ENCODE data around the gene ST6GALNAC4.

Gene ST6GALNAC4

DNA sequence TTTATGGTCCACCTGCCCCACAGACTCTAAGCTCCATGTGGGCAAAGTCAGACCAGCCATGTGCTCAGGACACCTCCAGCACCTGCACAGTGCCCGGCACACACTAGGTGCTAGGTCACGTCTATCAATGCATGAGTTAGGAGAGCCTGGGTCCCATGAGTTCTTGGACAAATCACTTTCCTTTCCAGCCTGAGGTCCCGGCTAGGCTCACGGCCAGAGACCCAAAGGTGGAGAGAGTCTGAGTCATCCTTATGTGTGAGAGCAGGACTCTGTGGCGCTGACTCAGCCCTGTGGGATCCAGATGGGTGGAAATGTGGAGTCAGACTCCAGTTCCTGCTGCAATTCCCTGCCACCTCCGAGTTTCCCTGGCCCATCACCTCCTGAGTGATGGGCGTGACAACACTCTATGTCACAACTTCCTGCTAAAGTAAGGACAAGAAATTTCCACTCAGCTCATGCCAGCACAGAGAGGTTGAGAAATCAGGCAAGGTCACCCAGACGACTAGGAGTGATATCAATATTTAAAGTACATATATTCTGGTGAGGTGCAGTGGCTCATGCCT is 2.5 kb upstream of the ST6GALNAC4 start (continued):
- TF ChIP-seq ZNF585B (tag by site-specific recombination; IDR thresholded peaks at IDR 0.05) (no peak), ZNF623 (tag by site-specific recombination; IDR thresholded peaks at IDR 0.05) (no peak), TRIM28 (IDR thresholded peaks at IDR 0.05; ENCODE audit: borderline replicate concordance, low read length) (no peak), ZNF416 (tag by site-specific recombination; IDR thresholded peaks at IDR 0.05) (no peak), ZNF214 (tag by site-specific recombination; IDR thresholded peaks at IDR 0.05; ENCODE audit: borderline replicate concordance) (no peak), IKZF3 (tag by site-specific recombination; IDR thresholded peaks at IDR 0.05) (no peak), REST (tag by site-specific recombination; IDR thresholded peaks at IDR 0.05) (no peak), ZNF19 (tag by site-specific recombination; IDR thresholded peaks at IDR 0.05; ENCODE audit: low read depth) (no peak), ZFHX2 (tag by site-specific recombination; conservative IDR thresholded peaks at IDR 0.05) (peak; percentile 30; the same call in 1 of the 2 replicates), ZNF398 (tag by site-specific recombination; IDR thresholded peaks at IDR 0.05) (no peak), ZNF112 (tag by site-specific recombination; IDR thresholded peaks at IDR 0.05) (no peak), ZNF660 (tag by site-specific recombination; IDR thresholded peaks at IDR 0.05) (peak; percentile 68; the same call in 1 of the 2 replicates), ZNF626 (tag by site-specific recombination; IDR thresholded peaks at IDR 0.05) (no peak), SALL2 (tag by site-specific recombination; IDR thresholded peaks at IDR 0.05; ENCODE audit: borderline replicate concordance) (no peak), ZNF24 (tag by site-specific recombination; IDR thresholded peaks at IDR 0.05) (no peak), ZNF560 (tag by site-specific recombination; IDR thresholded peaks at IDR 0.05; ENCODE audit: borderline replicate concordance) (no peak), ZNF776 (tag by site-specific recombination; IDR thresholded peaks at IDR 0.05; ENCODE audit: borderline replicate concordance) (no peak), ZNF354C (tag by site-specific recombination; IDR thresholded peaks at IDR 0.05; ENCODE audit: borderline replicate concordance, low read depth) (no peak), ZNF423 (tag by site-specific recombination; IDR thresholded peaks at IDR 0.05) (no peak), ZNF155 (tag by site-specific recombination; IDR thresholded peaks at IDR 0.05) (no peak), ZBTB7A (tag by site-specific recombination; IDR thresholded peaks at IDR 0.05; ENCODE audit: low read depth) (no peak), ZSCAN16 (tag by site-specific recombination; IDR thresholded peaks at IDR 0.05) (no peak)
- TF ChIP-seq, protein P1, sequence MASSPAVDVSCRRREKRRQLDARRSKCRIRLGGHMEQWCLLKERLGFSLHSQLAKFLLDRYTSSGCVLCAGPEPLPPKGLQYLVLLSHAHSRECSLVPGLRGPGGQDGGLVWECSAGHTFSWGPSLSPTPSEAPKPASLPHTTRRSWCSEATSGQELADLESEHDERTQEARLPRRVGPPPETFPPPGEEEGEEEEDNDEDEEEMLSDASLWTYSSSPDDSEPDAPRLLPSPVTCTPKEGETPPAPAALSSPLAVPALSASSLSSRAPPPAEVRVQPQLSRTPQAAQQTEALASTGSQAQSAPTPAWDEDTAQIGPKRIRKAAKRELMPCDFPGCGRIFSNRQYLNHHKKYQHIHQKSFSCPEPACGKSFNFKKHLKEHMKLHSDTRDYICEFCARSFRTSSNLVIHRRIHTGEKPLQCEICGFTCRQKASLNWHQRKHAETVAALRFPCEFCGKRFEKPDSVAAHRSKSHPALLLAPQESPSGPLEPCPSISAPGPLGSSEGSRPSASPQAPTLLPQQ (tag by site-specific recombination; IDR thresholded peaks at IDR 0.05), result peak; percentile 53
- TF ChIP-seq, protein P2, sequence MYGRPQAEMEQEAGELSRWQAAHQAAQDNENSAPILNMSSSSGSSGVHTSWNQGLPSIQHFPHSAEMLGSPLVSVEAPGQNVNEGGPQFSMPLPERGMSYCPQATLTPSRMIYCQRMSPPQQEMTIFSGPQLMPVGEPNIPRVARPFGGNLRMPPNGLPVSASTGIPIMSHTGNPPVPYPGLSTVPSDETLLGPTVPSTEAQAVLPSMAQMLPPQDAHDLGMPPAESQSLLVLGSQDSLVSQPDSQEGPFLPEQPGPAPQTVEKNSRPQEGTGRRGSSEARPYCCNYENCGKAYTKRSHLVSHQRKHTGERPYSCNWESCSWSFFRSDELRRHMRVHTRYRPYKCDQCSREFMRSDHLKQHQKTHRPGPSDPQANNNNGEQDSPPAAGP (tag by site-specific recombination; IDR thresholded peaks at IDR 0.05), result peak; percentile 64; the same call in 1 of the 2 replicates
- TF ChIP-seq, protein P3, sequence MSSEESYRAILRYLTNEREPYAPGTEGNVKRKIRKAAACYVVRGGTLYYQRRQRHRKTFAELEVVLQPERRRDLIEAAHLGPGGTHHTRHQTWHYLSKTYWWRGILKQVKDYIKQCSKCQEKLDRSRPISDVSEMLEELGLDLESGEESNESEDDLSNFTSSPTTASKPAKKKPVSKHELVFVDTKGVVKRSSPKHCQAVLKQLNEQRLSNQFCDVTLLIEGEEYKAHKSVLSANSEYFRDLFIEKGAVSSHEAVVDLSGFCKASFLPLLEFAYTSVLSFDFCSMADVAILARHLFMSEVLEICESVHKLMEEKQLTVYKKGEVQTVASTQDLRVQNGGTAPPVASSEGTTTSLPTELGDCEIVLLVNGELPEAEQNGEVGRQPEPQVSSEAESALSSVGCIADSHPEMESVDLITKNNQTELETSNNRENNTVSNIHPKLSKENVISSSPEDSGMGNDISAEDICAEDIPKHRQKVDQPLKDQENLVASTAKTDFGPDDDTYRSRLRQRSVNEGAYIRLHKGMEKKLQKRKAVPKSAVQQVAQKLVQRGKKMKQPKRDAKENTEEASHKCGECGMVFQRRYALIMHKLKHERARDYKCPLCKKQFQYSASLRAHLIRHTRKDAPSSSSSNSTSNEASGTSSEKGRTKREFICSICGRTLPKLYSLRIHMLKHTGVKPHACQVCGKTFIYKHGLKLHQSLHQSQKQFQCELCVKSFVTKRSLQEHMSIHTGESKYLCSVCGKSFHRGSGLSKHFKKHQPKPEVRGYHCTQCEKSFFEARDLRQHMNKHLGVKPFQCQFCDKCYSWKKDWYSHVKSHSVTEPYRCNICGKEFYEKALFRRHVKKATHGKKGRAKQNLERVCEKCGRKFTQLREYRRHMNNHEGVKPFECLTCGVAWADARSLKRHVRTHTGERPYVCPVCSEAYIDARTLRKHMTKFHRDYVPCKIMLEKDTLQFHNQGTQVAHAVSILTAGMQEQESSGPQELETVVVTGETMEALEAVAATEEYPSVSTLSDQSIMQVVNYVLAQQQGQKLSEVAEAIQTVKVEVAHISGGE (tag by site-specific recombination; conservative IDR thresholded peaks at IDR 0.05; ENCODE audit: low read depth), result no peak
- TF ChIP-seq, protein P4, sequence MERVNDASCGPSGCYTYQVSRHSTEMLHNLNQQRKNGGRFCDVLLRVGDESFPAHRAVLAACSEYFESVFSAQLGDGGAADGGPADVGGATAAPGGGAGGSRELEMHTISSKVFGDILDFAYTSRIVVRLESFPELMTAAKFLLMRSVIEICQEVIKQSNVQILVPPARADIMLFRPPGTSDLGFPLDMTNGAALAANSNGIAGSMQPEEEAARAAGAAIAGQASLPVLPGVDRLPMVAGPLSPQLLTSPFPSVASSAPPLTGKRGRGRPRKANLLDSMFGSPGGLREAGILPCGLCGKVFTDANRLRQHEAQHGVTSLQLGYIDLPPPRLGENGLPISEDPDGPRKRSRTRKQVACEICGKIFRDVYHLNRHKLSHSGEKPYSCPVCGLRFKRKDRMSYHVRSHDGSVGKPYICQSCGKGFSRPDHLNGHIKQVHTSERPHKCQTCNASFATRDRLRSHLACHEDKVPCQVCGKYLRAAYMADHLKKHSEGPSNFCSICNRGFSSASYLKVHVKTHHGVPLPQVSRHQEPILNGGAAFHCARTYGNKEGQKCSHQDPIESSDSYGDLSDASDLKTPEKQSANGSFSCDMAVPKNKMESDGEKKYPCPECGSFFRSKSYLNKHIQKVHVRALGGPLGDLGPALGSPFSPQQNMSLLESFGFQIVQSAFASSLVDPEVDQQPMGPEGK (tag by site-specific recombination; IDR thresholded peaks at IDR 0.05), result no peak
